ENCODE measurements around the gene CD96.

DNA sequence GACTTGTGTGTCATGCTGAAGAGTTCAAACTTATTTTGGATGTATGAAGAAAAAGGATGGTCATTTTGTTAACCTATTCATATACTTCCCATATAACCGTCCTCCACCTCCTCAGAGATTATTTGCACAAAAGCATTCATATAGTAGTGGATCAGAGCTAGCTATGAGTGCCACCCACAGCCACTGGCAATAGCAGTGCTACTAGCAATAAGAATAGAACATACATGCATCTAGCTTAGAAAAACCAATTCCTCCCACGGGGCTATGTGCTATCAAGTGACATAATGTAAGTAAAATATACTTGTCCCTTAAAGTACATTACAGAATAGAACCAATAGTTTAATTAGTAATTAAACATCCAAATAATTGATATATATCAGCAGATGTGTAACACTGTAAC is 63.5 kb downstream of the CD96 start:
- TF ChIP-seq, protein P1, sequence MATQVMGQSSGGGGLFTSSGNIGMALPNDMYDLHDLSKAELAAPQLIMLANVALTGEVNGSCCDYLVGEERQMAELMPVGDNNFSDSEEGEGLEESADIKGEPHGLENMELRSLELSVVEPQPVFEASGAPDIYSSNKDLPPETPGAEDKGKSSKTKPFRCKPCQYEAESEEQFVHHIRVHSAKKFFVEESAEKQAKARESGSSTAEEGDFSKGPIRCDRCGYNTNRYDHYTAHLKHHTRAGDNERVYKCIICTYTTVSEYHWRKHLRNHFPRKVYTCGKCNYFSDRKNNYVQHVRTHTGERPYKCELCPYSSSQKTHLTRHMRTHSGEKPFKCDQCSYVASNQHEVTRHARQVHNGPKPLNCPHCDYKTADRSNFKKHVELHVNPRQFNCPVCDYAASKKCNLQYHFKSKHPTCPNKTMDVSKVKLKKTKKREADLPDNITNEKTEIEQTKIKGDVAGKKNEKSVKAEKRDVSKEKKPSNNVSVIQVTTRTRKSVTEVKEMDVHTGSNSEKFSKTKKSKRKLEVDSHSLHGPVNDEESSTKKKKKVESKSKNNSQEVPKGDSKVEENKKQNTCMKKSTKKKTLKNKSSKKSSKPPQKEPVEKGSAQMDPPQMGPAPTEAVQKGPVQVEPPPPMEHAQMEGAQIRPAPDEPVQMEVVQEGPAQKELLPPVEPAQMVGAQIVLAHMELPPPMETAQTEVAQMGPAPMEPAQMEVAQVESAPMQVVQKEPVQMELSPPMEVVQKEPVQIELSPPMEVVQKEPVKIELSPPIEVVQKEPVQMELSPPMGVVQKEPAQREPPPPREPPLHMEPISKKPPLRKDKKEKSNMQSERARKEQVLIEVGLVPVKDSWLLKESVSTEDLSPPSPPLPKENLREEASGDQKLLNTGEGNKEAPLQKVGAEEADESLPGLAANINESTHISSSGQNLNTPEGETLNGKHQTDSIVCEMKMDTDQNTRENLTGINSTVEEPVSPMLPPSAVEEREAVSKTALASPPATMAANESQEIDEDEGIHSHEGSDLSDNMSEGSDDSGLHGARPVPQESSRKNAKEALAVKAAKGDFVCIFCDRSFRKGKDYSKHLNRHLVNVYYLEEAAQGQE (IDR thresholded peaks at IDR 0.05; ENCODE audit: low read depth), result no peak
- TF ChIP-seq FOXM1 (IDR thresholded peaks at IDR 0.05; ENCODE audit: borderline replicate concordance, low read depth), result no peak
- no peak for TF ChIP-seq EP300 (IDR thresholded peaks at IDR 0.05; ENCODE audit: borderline replicate concordance)
